Measurements from ENCODE around the gene SEZ6. TPM values are rescaled to one million over a fixed set of nuclear protein-coding genes. Genes with fewer than 3 reads are reported as not detected.

The SEZ6 gene
- total RNA-seq, 1 donor, result not detected

DNA sequence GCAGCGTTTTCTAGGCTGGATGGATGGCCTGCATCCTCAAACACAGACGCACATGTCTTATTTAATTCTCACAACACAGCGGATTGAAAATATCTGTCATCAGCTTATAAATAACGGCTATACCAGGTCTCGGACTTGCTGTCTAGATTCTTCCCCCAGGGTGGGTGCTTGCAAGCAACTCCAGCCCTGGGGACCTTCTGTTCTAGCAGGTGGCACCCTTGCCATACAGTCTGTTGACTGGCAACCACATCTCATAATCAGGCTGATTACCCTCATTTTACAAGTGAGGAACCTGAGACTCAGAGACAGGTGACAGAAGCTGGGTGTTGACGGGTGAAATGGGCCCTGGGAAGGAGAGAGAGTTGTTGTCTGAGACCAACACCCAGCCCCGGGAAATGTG lies 16.2 kb upstream of the SEZ6 start:
- no peak for DNase-seq (ENCODE audit: low read depth)
- H3K4me3 ChIP-seq (ENCODE audit: low read depth, low read length), result no peak overlapping the region
- no peak for TF ChIP-seq CTCF (IDR thresholded peaks at IDR 0.05; ENCODE audit: insufficient read depth, low read length)

DNA sequence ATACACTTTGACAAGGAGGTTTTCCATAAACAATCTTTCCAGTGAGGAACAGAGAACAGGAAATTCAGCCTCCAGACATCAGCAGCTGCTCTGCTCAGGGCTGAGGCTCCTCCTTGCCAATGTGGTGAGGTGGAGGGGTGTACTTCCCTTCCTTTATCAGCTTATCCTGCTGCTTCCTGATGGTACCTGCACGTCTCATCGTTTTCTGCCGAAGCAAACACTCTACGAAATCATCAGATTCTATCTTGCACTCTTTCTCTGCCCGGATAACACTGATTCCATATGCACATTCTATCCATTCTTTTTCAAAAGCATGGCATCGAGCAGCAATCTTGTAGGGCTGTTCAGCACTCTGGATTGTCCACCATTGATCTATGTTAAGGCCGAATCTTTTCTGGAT lies 15.4 kb upstream of the SEZ6 start:
- TF ChIP-seq CTCF (IDR thresholded peaks at IDR 0.05; ENCODE audit: insufficient read depth, low read length), result no peak
- no peak overlapping the region for H3K4me3 ChIP-seq (ENCODE audit: low read depth, low read length)
- no peak for DNase-seq (ENCODE audit: low read depth)

DNA sequence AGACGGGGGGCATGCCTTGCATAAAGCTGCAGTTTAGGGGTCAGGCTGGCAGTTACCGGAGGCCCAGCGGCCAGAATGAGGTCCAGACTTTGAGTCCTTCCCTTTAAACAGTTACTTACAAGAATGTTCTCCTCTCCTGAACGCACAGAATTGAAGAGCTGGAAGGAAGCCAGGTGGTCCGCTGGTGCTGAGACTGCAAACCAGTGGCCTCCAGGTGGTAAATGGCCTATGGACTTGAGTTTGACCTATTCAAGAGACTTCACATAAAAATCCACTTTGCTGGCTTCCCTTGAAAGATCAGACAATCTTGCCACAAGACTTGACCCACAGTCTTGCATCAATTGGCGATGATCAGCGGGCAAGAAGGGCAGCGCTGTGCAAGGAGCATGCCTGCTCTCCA lies 14.7 kb upstream of the SEZ6 start:
- DNase-seq (ENCODE audit: low read depth), result no peak
- no peak for TF ChIP-seq CTCF (IDR thresholded peaks at IDR 0.05; ENCODE audit: insufficient read depth, low read length)
- no peak overlapping the region for H3K4me3 ChIP-seq (ENCODE audit: low read depth, low read length)

GRCh38 chr17:29019475-29020181 lies 13.8 kb upstream of the SEZ6 start:
- no peak overlapping the region for H3K4me3 ChIP-seq (ENCODE audit: low read depth, low read length)
- no peak for DNase-seq (ENCODE audit: low read depth)
- TF ChIP-seq CTCF (IDR thresholded peaks at IDR 0.05; ENCODE audit: insufficient read depth, low read length), result no peak

DNA sequence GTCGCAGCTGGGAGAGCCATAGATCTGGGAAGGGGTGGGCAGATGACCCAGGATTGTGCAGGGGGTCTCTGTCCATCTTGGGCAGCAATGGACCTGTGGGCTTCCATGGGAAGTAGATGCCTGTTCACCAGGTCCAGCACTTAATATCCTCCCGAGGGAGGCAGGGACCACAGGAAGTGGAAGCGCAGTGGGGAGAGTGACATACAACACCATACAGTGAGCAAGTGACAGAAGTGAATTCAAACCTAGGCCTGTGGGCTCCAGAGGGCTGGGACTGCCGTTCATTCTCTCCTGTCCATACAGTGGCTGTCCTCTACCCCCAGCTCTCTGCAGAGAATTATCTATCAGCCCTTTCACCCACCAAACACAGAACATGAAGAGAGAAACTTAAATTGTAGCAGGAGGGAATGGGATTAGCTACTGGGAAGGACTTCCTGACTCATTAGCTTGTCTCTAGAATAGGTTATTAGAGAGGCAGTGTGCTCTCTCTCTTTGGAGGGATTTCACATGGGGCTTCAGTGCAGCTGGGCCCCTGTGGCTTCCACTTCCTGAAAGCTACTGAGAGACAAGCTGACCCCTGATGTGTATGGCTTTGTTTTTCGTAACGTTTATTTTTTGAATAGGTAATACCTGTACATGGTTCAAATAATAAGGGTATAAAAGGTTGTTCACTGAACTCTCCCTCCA lies 13.1 kb upstream of the SEZ6 start:
- TF ChIP-seq CTCF (IDR thresholded peaks at IDR 0.05; ENCODE audit: insufficient read depth, low read length), result no peak
- no peak overlapping the region for H3K4me3 ChIP-seq (ENCODE audit: low read depth, low read length)
- no peak for DNase-seq (ENCODE audit: low read depth)

DNA sequence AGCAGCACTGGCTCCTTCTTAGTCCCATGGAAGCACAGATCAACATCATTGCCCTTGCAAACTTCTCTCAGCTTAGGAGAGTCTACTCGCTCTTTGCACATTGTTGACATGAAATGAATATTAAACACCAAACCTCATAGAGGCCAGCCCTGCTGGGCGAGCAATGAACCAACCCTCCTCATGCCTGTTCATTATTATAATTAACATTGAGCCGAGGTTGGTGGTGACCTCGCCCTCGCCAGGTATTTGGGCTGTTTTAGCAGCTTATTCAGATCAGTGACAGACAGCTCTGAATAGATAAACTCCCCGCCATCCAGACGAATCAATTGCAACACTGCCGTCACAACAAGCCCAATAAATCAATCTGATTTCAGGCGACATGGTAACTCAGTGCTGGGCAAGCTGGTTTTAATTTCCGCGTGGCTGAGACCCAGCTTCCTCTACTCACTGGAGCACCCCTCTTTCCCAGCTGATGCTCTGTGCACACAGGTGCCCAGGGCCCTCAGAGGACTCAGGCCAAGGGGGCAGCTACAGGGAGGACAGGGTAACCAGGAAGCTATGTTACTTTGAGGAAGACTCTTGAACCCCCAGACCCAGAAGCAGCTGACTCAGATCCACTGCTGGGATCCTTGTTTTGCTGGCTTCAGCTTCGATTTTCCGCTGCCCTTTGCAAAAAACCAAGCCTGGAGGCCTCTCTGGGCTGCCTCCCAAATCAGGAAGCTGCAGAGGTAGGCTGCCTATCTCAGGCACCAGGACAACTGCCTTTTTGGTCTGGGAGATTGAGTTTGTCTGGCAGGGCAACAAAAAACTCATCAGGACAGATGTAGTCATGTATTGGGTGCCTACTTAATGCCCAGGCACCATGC lies 10.7 kb upstream of the SEZ6 start:
- TF ChIP-seq CTCF (IDR thresholded peaks at IDR 0.05; ENCODE audit: insufficient read depth, low read length), result no peak
- no peak overlapping the region for H3K4me3 ChIP-seq (ENCODE audit: low read depth, low read length)
- no peak for DNase-seq (ENCODE audit: low read depth)
